Endothelial cell of umbilical vein (primary cell): ENCODE data around the gene ANKRD13B.

ENCODE experiments used
- JUN ChIP-seq: IDR thresholded peaks from 2 replicates; pipeline ENCODE4 v1.6.1; 2011; ENCODE audit warnings: borderline replicate concordance, low read depth; ENCODE audit not compliant: insufficient read length, insufficient read depth
- POLR2AphosphoS5 ChIP-seq: IDR thresholded peaks from 2 replicates; pipeline ENCODE4 v1.6.1; 2012; ENCODE audit warnings: low read depth, mild to moderate bottlenecking, control low read depth, low read length, moderate library complexity; ENCODE audit not compliant: insufficient read depth
- TF ChIP-seq, protein P1 (sequence below), 2 donors: IDR thresholded peaks; 1 replicate in 1 of 2; 2 replicates in 1 of 2; pipeline ENCODE4 v1.5.1; 2011; ENCODE audit warnings: low read length in 2 of 2, mild to moderate bottlenecking in 2 of 2, moderate library complexity in 2 of 2, control low read depth in 1 of 2, inconsistent platforms in 1 of 2, low read depth in 1 of 2; ENCODE audit not compliant: insufficient read depth in 1 of 2; ENCODE audit errors: extremely low read depth in 1 of 2

DNA sequence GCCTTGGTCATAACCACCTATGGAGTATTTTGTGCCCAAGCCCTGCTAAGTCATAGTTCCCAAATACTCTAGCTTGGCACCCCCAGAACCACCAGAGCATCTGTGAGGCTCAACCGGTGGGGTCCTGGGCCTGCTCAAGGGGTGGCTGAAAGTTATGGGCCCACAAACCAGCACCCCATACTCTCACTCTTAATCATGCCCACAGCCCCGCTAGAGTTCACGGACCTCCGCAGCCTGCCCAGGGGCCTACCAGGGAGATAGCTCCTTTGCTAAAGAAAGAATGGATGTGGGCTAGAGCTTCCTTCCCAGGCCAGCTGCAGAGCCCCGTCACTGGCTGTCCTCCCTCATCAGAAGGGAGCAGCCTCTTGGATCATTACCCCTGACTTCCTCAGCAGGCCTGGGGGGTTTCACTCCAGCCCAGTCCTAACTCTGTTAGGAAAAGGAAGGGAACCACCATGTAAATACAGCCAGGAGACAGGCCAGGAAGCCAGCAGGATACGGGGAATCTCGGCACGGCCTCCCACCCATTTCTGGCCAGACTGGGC is 4.8 kb upstream of the ANKRD13B start:
- TF ChIP-seq, protein P1, sequence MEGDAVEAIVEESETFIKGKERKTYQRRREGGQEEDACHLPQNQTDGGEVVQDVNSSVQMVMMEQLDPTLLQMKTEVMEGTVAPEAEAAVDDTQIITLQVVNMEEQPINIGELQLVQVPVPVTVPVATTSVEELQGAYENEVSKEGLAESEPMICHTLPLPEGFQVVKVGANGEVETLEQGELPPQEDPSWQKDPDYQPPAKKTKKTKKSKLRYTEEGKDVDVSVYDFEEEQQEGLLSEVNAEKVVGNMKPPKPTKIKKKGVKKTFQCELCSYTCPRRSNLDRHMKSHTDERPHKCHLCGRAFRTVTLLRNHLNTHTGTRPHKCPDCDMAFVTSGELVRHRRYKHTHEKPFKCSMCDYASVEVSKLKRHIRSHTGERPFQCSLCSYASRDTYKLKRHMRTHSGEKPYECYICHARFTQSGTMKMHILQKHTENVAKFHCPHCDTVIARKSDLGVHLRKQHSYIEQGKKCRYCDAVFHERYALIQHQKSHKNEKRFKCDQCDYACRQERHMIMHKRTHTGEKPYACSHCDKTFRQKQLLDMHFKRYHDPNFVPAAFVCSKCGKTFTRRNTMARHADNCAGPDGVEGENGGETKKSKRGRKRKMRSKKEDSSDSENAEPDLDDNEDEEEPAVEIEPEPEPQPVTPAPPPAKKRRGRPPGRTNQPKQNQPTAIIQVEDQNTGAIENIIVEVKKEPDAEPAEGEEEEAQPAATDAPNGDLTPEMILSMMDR (IDR thresholded peaks at IDR 0.05; ENCODE audit: extremely low read depth in 1 of 2, insufficient read depth in 1 of 2, low read depth in 1 of 2, low read length in 2 of 2) = no peak
- no peak for TF ChIP-seq POLR2AphosphoS5
- TF ChIP-seq JUN = no peak
